CD4-positive, alpha-beta T cell treated with Interleukin-6 for 4 hours (primary cell): ENCODE results near the gene CRHR1.

ENCODE experiments used
- DNase-seq: peaks from one replicate; pipeline ENCODE4 v3.0.0-alpha.2; 2020; ENCODE audit warnings: mixed read lengths

The CRHR1 gene

DNA sequence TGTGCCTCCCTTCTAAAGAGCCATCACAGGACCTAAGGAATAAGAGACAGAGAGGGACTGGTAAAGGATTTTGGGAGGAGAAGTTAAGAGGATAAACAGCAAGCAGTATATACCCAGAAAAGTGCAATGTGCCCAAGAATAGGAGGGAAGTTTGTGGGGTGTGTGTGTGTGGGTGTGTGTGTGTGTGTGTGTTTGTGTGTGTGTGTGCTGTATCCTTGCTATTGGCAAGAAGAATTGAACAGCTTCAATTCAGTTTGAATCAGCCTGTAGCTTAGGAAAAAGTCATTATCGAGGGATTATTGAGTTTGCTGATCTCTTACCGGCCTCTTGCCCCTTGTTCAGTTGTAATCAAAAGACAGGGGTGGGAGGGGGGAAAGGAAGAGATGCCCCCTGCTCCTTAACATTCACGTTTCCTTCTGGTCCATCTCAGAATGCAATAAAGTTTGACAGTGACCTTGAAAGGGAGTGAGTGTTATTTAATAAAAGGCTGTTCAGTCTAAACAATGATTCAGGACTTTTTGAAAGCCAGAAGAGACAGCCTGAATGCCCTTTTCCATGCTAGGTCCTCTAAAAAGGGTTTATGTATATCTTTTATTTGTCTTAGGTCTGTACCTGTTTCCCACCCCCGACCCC lies 86.3 kb downstream of the CRHR1 start:
- DNase-seq, result no peak

DNA sequence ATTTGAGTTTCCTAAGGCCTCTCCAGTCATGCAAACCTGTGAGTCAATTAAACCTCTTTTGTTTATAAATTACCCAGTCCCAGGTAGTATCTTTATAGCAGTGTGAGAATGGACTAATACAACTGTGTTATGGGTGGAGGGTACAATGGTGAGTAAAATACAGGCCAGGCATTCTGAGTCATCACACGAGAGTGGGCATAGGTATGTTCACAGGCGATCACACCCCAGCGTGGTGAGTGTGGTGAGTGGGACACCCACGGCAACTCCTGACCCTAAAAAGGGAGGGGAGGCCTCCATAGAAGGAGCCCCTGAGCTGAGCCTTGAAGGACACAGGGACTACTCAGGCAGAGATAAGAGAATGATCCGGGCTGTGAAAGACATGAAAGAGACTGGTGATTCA lies 87.6 kb downstream of the CRHR1 start:
- DNase-seq, result no peak

DNA sequence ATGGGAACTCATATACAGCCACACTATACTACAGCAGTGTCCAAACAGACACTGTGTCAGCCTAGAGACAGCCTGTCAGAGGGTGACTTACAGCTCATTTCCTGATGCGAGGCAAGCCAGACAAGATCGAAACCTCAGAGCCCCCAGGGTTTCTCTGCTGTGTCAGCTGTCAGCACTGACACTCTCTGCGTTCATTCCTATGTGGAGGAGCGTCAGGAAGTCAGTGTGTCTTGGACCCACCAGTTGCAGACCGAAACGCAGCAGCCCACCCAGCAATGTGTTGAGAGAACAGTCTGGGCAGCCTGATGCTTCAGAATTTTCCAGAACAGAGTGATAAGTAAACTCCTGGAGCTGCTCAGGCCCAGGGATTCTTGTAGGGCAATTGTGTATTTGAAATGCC lies 89.6 kb downstream of the CRHR1 start:
- peak; percentile 57 for DNase-seq

- DNase-seq, result no peak
Observed at GRCh38 chr17:45874151-45874550, 90.0 kb downstream of the CRHR1 start.

DNA sequence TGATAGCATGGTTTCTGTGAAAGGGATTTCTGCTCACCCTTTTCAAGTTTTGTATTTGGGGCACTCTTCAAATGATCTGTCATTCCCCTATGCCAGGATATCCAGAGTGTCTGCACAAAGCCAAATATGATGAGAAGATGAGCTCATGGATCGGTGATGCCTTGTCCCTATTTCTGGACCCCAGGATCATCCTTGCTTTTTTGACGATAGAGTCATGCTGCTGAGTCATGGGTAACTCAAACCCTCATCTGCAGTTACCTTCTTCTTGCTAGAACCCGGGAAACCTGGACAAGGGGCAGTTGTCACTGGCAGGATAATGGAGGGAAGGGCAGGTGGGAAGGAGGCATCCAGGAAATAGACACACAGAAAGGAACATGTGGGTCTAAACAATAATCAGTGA lies 92.4 kb downstream of the CRHR1 start:
- DNase-seq, result no peak

- DNase-seq, result no peak
Observed at GRCh38 chr17:45877467-45877866, 93.3 kb downstream of the CRHR1 start.

- no peak for DNase-seq
Observed at GRCh38 chr17:45883063-45883462, 98.9 kb downstream of the CRHR1 start.
